ENCODE data around the gene TMA7.
A peak's percentile ranks its signal among the peaks of the same experiment; 100 is the strongest.
"Not testable (repeated sequence)": the region's sequence is repeated elsewhere in the genome, so short reads cannot be mapped to it uniquely, and the experiment has no call there.

TMA7 gene

GRCh38 chr3:48437812-48438211 is 2.2 kb upstream of the TMA7 start:
- DNase-seq = no peak

DNA sequence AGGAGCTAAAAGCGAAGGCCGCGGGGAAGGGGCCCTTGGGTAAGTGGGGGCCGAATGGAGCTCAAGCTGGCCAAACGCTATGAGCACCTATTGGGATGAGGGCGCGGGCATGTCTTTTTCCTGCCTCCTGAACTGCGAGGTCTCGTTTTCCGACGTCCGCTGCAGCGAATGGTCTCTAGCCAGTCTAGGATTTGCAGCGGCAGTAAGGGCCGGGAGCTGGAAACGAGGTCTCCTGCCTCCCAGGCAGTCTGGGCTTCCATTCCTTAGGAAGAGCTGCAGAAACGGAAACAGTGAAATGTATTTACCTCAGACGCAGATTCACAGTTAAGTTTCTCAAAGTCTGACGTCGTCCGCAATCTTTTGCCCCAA is 517 bp downstream of the TMA7 start:
- DNase-seq = peak; percentile 17

DNA sequence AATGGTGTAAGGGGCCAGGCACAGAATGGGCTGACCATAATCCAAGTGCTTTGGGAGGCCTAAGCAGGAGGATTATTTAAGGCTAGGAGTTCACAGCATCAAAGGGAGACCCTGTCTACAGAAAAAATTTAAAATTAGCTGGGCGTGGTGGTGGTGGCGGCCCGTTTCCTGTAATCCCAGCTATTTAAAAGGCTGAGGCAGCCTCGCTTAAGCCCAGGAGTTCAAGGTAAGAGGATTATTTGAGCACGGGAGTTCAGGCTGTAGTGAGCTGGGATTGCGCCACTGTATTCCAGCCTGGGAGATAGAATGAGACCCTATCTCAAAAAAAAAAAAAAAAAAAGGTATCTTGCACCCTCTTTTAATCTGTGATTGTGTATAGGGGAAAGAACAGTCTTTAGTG is 1.9 kb downstream of the TMA7 start:
- DNase-seq = no peak

GRCh38 chr3:48445277-48445882 is 5.3 kb downstream of the TMA7 start:
- DNase-seq = no peak

DNA sequence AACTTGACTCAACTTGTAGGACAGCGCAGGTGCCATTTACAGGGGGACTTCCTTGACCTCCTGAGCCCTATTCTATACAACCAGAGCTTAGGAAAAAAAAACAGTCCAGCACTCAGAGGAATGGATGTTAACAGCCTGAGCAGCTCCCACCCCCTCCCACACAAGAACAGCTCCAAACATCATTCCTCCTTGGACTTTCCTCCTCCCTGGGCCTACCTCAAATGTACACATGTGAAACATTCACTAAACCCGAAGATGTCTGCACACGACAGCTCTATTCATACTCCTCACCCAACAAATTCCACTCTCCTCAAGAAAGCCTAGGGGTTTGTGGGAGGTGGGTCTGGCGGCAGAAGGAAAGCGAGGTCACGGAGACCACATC is 6.0 kb downstream of the TMA7 start:
- no peak for DNase-seq

DNA sequence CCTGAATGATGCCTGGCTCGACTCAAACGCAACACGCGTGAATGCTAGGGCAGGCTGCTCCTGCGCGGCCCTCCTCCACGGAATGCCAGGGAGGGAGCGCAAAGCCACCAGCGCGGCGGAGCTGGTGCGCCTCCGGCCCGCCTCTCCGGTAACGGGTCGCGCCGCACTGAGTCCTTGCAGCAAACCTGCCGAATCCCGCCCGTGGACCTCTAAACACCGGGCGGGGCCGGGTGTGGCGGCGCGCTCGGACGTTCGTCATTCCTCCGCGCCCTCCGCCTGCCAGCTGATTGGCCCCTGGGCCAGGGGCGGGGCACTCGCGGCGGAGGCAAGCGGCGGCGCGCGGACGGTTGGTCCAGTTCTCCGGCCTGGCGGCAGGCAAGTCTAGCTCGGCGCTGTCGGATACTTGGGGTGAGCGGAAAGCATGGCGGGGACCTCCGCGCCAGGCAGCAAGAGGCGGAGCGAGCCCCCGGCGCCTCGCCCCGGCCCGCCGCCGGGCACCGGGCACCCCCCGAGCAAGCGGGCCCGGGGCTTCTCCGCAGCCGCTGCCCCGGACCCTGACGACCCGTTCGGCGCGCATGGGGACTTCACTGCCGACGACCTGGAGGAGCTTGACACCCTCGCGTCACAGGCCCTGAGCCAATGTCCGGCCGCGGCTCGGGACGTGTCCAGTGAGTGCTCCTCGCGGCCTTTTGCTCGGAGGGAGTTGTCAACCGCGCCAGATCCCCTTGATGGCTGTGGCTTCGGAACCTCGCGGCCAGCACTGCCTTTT is 6.6 kb downstream of the TMA7 start, which contains the start of gene ATRIP:
Gene ATRIP, plus strand, starts transcription at position 313 of the 769 bp plus-strand sequence. Its CDS starts 109 bp downstream, at position 422.
- DNase-seq = peak; percentile 91

DNA sequence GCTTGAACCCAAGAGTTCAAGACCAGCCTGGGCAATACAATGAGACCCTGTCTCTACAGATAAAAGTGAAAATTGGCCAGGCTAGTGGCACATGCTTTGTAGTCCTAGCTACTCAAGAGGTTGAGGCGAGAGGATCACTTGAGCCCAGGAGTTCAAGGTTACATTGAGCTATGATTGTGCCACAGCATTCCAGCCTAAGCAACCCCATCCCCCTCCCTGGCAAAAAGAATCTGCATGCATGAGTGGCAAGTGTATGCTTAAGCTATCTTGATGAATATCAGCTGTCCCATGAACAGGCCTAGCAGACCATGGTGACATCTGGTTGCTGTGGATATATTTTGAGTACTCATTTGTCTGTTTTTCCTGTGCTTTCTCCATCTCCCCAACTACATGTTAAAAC is 11.2 kb downstream of the TMA7 start:
- DNase-seq = no peak

DNA sequence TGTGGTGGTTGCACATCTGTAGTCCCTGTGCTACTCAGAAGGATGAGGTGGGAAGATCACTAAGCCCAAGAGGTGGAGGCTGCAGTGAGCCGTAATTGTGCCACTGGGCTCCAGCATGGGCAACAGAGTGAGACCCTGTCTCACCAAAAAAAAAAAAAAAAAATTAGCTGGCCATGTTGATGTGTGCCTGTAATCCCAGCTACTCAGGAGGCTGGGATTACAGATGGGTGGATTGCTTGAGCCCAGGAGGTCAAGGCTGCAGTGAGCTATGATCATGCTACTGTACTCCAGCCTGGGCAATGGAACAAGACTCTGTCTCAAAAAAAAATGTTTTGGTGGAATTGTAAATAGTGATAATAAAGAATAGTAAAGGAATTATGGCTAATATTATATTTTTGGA is 16.4 kb downstream of the TMA7 start:
- no peak for DNase-seq

DNA sequence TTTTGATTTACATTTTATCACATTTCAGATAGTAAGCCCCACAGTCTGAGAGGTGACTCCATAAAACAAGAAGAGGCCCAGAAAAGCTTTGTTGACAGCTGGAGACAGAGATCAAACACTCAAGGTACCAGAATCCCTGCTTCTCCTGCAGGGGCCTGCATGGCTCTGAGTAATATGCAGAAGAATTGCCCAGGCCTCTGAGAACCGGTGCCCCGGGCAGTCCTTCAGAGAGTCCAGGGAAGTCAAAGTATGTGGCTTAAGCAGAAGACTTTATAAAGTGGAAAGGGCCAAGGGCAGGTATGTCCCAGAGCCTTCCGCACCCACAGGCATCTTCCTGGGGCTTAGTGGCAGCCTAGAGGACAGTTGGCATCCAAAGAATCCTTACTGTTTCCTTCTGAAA is 19.3 kb downstream of the TMA7 start:
- DNase-seq = no peak

DNA sequence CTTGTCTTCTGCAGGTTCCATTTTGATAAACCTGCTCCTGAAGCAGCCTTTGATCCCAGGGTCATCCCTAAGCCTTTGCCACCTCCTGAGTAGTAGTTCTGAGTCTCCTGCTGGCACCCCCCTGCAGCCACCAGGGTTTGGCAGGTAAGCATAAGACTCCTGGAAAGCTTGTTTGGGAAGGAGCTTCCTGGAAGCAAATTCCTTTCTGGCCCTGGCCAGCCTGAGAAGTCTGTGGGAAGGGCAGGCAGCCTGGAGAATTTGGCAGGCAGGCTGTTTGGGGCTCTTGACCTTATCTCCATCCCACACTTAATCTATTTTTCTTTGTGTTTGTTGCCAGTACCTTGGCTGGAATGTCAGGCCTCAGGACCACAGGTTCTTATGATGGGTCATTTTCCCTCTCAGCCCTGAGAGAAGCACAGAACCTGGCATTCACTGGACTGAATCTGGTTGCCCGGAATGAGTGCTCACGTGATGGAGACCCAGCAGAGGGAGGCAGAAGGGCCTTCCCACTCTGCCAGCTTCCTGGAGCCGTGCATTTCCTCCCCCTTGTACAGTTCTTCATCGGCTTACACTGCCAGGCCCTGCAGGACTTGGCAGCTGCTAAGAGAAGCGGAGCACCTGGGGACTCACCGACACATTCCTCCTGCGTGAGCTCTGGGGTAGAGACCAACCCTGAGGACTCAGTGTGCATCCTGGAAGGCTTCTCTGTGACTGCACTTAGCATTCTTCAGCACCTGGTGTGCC is 19.9 kb downstream of the TMA7 start:
- DNase-seq = no peak

- DNase-seq = no peak
Observed at GRCh38 chr3:48460517-48460902, 20.5 kb downstream of the TMA7 start.

DNA sequence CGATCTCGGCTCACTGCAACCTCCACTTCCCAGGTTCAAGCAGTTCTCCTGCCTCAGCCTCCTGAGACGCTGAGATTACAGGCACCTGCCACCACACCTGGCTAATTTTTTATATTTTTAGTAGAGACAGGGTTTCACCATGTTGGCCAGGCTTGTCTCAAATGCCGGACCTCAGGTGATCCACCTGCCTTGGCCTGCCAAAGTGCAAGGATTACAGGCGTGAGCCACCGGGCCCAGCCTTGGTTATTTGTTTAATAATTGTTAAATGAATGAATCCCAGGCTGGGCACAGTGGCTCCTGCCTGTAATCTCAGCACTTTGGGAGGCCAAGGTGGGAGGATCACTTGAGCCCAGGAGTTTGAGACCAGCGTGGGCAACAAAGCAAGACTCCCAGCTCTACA is 21.7 kb downstream of the TMA7 start:
- not testable (repeated sequence) for DNase-seq

DNA sequence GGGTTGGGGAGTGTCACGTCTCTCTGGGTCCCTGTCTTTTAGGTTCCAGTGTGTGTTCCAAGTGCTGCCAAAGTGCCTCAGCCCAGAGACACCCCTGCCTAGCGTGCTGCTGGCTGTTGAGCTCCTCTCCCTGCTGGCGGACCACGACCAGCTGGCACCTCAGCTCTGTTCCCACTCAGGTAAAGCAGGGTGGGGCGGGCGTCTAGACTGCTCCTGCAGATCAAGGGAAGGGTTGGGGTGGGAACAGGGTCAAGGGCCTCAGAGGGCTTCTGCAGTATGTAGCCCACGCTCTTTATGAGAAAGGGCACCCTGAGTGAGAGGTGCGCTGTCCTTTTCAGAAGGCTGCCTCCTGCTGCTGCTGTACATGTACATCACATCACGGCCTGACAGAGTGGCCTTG is 23.6 kb downstream of the TMA7 start:
- no peak for DNase-seq

DNA sequence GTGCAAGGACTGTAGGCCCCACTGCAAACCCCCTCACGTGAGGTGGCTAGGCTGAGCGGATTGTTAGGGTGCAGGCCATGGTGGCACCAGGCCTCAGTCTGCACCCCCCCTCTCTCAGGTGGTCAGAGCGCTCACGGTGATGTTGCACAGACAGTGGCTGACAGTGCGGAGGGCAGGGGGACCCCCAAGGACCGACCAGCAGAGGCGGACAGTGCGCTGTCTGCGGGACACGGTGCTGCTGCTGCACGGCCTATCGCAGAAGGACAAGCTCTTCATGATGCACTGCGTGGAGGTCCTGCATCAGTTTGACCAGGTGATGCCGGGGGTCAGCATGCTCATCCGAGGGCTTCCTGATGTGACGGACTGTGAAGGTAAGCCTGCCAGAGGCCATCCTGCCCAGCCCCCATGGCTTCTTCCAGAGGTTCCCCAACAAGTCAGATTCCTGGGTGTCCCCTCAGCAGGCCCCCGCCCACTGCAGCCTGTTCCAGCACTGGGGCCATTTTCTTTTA is 24.7 kb downstream of the TMA7 start:
- no peak for DNase-seq

GRCh38 chr3:48465237-48465530 is 25.1 kb downstream of the TMA7 start:
- no peak for DNase-seq

GRCh38 chr3:48465531-48466378 is 25.7 kb downstream of the TMA7 start:
- peak; percentile 81 for DNase-seq

DNA sequence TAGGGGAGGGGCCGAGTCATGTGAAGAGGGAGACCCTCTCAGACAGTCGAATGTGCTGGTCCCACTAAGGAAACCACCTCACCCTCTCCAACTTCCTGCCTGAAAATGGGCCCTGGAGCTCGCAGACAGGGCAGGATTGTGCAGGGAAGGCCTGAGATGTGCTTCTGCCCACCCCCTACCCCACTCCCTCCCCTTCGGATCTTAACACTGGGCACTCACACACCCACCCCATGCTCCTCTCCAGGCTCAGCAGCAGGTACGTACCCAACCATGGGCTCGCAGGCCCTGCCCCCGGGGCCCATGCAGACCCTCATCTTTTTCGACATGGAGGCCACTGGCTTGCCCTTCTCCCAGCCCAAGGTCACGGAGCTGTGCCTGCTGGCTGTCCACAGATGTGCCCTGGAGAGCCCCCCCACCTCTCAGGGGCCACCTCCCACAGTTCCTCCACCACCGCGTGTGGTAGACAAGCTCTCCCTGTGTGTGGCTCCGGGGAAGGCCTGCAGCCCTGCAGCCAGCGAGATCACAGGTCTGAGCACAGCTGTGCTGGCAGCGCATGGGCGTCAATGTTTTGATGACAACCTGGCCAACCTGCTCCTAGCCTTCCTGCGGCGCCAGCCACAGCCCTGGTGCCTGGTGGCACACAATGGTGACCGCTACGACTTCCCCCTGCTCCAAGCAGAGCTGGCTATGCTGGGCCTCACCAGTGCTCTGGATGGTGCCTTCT is 26.5 kb downstream of the TMA7 start:
- no peak for DNase-seq

GRCh38 chr3:48467110-48467454 is 27.0 kb downstream of the TMA7 start:
- no peak for DNase-seq

DNA sequence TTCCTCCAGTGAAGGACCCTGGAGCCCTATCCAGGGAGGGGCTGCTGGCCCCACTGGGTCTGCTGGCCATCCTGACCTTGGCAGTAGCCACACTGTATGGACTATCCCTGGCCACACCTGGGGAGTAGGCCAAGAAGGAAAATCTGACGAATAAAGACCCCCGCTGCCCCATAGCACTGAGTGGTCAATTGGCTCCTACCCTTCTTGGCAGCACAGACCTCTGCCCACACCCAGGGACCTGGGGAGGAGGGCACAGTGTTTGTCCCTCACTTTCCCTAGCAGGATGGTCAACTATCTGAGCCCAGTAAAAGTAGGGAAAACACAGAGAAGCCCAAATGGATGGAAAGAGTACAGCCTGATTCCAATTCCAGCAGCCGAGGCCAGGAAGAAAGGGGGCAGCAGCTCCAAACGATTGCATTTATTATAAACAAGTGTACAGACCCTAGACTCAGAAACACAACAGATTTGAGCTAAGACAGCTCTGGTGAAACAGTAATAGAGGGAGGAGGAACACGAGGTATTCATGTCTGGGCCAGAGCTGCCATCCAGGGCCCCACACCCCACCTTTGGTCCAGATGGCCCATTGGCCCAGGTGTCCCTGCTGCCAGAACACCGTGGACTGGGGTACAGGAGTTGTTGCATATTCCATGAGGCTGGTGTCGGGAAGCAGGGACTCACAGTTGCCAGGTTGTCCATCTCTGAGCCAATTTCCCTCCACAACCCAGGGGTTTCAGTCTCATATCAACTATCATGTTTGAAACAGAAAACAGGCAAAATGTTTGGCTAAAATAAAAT is 27.6 kb downstream of the TMA7 start:
- DNase-seq = no peak

DNA sequence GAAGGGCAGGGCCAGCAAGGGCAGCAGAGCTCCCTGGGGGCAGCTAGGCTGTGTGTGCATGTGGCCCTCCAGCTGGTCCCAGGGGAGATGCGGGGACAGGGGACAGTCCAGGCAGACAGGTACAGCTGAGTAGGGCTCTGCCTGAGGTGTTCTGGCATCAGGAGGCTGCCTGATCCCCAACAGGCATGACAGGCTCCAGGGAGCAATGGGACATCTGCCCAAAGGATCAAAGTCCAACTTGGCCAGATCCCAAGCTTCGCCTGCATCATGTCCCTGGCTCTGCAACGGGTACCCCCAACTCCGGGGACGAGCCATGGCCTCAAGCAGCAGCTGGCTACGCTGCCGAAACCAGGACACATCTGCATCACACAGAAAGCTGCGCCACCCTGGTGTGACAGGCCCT is 28.3 kb downstream of the TMA7 start:
- DNase-seq = no peak

DNA sequence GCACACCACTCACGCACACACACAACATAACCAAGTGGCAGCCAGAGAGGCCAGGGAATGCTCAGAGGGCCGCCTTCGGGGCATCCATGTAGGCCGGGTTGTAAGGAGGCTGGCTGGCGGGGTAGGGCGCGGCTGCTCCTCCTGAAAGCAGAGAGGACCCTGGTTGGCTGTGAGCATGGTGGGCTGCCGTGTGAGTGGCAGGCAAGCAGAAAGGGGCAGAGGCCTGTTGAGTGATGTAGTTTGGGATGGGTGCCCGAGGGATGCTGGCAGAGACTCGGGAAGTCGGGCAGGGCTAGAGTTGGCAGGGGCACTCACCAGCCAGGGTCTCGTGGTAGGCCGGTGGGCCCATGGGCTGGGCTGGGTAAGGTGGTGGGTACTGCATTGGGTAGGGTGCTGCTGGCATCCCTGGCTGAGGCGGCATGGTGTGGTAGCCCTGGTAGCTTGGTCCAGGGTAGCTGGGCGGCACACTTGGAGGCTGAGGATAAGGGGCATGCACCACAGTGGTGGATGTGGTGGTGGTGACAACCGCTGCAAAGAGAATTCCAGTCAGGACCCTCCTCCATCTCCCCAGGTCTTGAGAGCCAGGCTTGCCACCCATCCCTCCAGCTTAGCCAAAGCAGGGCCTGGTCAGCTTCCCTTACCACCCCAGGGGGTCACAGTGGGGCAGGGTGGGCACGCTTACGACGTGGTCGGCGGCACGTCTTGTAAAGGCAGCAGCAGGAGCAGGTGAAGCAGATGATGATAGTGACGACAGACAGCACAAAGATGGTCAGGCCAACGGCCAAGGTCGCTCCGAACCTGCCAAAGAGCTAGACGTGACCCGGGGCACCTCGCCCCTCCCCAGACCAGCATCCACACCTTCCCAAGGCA is 29.2 kb downstream of the TMA7 start:
- no peak for DNase-seq

All from NCI-H69 (cell line).